ENCODE measurements around the gene DNAJC3. TPM values are rescaled to one million over a fixed set of nuclear protein-coding genes. Genes with fewer than 3 reads are reported as not detected.

Gene DNAJC3
- total and polyA plus RNA-seq, 9 of the 15 experiments (the other 6 are each of a cell fraction or from before 2014, with no cell fraction given): 7.8 to 21.8 (median 10.4) TPM

Small RNA genes within 50 kb of the gene (small RNA-seq; reads per million reads assigned to genes)
- gene HMGN1P24: not detected

Other genes with a start within 250 kb of the DNAJC3 start
- not detected in 2 replicates for gene CLDN10, start 124.4 kb upstream of the DNAJC3 start, total RNA-seq (2014; rRNA removed)
- gene CLDN10, start 124.4 kb upstream of the DNAJC3 start, total RNA-seq (2014; rRNA removed; fragmentation: Illumina TruSeq; extraction: Trizol): not detected in 2 replicates
- not detected in 2 replicates for gene CLDN10, start 124.4 kb upstream of the DNAJC3 start, total RNA-seq (2015; rRNA removed; fragmentation: Illumina TruSeq; extraction: Trizol)
- not detected in 2 replicates for gene CLDN10, start 124.4 kb upstream of the DNAJC3 start, total RNA-seq (2021)
- not detected in 2 replicates for gene CLDN10, start 124.4 kb upstream of the DNAJC3 start, polyA plus RNA-seq (2011; rRNA removed)
- not detected in 2 replicates for gene CLDN10, start 124.4 kb upstream of the DNAJC3 start, polyA plus RNA-seq (2014; fragmentation: Illumina TruSeq; extraction: Trizol)
- gene CLDN10, start 124.4 kb upstream of the DNAJC3 start, polyA plus RNA-seq (2014; fragmentation: Nextera tagmentation; extraction: Ambion mirVana): not detected
- gene CLDN10, start 124.4 kb upstream of the DNAJC3 start, polyA plus RNA-seq (2014; rRNA removed): not detected in 2 replicates
- not detected in 2 replicates for gene DZIP1, start 32.4 kb upstream of the DNAJC3 start, total RNA-seq (2014; rRNA removed)
- not detected in 2 replicates for gene DZIP1, start 32.4 kb upstream of the DNAJC3 start, total RNA-seq (2014; rRNA removed; fragmentation: Illumina TruSeq; extraction: Trizol)
- not detected in 2 replicates for gene DZIP1, start 32.4 kb upstream of the DNAJC3 start, total RNA-seq (2015; rRNA removed; fragmentation: Illumina TruSeq; extraction: Trizol)
- gene DZIP1, start 32.4 kb upstream of the DNAJC3 start, total RNA-seq (2021): 0.07 TPM in 2 replicates
- not detected in 2 replicates for gene DZIP1, start 32.4 kb upstream of the DNAJC3 start, polyA plus RNA-seq (2011; rRNA removed)
- not detected in 2 replicates for gene DZIP1, start 32.4 kb upstream of the DNAJC3 start, polyA plus RNA-seq (2014; fragmentation: Illumina TruSeq; extraction: Trizol)
- not detected for gene DZIP1, start 32.4 kb upstream of the DNAJC3 start, polyA plus RNA-seq (2014; fragmentation: Nextera tagmentation; extraction: Ambion mirVana)
- gene DZIP1, start 32.4 kb upstream of the DNAJC3 start, polyA plus RNA-seq (2014; rRNA removed): not detected in 2 replicates

Data from K562 (cell line).